Measurements from ENCODE around the gene TSPAN5.

DNA sequence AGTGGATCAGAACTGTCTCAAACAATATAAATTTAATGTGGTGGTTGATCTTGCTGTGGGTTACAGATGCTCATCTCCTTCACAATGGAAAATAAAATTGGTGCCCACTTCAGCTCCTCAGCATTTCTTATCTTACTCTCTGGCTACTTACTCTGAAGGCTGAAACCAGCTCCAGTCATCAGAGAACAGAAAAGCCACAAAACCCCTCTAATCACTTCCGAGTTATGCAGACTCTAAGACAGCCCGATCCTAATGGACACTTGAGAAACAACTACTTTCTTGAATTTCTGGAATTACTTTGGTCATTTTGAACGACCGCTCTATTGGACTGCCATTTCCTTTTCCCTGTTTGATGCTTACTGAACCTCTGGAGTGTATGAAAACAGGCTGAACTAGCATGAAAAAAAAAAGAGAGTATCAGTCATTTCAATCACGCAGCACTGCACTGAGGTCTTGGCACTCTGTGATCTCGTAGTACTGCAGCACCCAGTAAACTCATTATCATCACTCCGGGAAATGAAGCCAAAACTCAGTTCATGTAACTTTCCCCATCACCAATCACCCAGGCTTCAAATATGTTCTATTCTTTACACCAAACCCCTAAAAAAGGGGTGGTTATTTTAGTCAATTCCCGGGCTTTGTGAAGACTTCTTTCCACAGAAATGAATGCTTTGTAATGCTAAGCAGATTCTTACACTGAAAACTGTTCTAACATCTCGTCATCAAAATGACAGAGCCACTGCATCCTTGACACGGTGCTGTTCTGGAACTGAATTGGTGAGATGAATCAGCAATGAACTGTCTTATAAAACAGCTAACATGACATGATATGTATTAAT is 54.5 kb downstream of the TSPAN5 start:
- TF ChIP-seq TCF12 (IDR thresholded peaks at IDR 0.05) = no peak
- TF ChIP-seq, protein P1, sequence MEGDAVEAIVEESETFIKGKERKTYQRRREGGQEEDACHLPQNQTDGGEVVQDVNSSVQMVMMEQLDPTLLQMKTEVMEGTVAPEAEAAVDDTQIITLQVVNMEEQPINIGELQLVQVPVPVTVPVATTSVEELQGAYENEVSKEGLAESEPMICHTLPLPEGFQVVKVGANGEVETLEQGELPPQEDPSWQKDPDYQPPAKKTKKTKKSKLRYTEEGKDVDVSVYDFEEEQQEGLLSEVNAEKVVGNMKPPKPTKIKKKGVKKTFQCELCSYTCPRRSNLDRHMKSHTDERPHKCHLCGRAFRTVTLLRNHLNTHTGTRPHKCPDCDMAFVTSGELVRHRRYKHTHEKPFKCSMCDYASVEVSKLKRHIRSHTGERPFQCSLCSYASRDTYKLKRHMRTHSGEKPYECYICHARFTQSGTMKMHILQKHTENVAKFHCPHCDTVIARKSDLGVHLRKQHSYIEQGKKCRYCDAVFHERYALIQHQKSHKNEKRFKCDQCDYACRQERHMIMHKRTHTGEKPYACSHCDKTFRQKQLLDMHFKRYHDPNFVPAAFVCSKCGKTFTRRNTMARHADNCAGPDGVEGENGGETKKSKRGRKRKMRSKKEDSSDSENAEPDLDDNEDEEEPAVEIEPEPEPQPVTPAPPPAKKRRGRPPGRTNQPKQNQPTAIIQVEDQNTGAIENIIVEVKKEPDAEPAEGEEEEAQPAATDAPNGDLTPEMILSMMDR (IDR thresholded peaks at IDR 0.05) = no peak
- TF ChIP-seq TAF1 (IDR thresholded peaks at IDR 0.05; ENCODE audit: borderline replicate concordance, low read depth, low read length) = no peak
- no peak for TF ChIP-seq EP300 (IDR thresholded peaks at IDR 0.05; ENCODE audit: borderline replicate concordance in 1 of 2, low read depth in 1 of 2, low read length in 1 of 2)
- TF ChIP-seq, protein P2, sequence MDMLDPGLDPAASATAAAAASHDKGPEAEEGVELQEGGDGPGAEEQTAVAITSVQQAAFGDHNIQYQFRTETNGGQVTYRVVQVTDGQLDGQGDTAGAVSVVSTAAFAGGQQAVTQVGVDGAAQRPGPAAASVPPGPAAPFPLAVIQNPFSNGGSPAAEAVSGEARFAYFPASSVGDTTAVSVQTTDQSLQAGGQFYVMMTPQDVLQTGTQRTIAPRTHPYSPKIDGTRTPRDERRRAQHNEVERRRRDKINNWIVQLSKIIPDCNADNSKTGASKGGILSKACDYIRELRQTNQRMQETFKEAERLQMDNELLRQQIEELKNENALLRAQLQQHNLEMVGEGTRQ (IDR thresholded peaks at IDR 0.05; ENCODE audit: borderline replicate concordance, low read depth, low read length) = no peak
- no peak for TF ChIP-seq TEAD4 (IDR thresholded peaks at IDR 0.05; ENCODE audit: borderline replicate concordance, insufficient read depth)
- TF ChIP-seq RAD21 (IDR thresholded peaks at IDR 0.05; ENCODE audit: low read length) = no peak
- no peak for TF ChIP-seq RCOR1 (IDR thresholded peaks at IDR 0.05; ENCODE audit: low read length)
- TF ChIP-seq MEF2A (IDR thresholded peaks at IDR 0.05; ENCODE audit: borderline replicate concordance, low read depth) = no peak
- TF ChIP-seq EZH2phosphoT487 (IDR thresholded peaks at IDR 0.05; ENCODE audit: borderline replicate concordance, low read depth) = no peak
- no peak for TF ChIP-seq POLR2AphosphoS5 (IDR thresholded peaks at IDR 0.05; ENCODE audit: low read depth, low read length)
- TF ChIP-seq, protein P3, sequence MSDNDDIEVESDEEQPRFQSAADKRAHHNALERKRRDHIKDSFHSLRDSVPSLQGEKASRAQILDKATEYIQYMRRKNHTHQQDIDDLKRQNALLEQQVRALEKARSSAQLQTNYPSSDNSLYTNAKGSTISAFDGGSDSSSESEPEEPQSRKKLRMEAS (IDR thresholded peaks at IDR 0.05; ENCODE audit: low read depth) = no peak

Data from SK-N-SH (cell line).